SK-N-SH (cell line): ENCODE results near the gene MACROD2.

Experiments used
- ELF1 ChIP-seq: IDR thresholded peaks from 2 replicates; pipeline ENCODE4 v1.4.0; 2012
- EP300 ChIP-seq, 2 experiments: IDR thresholded peaks; 2 replicates each; pipeline versions ENCODE4 v1.4.0 to v1.6.1; 2012; ENCODE audit warnings: borderline replicate concordance in 1 of 2, low read depth in 1 of 2, low read length in 1 of 2
- FOSL2 ChIP-seq: IDR thresholded peaks from 2 replicates; pipeline ENCODE4 v1.4.0; 2012; ENCODE audit warnings: low read depth, mild to moderate bottlenecking, moderate library complexity, borderline replicate concordance
- JUND ChIP-seq: IDR thresholded peaks from 2 replicates; pipeline ENCODE4 v1.4.0; 2012
- MXI1 ChIP-seq: IDR thresholded peaks from 2 replicates; pipeline ENCODE4 v1.6.1; 2012; ENCODE audit warnings: mild to moderate bottlenecking, low read depth, low read length, improper control_type of control experiment
- POLR2AphosphoS5 ChIP-seq: IDR thresholded peaks from 2 replicates; pipeline ENCODE4 v1.6.1; 2012; ENCODE audit warnings: low read depth, low read length
- RFX5 ChIP-seq: IDR thresholded peaks from 2 replicates; pipeline ENCODE4 v1.6.1; 2012; ENCODE audit warnings: mild to moderate bottlenecking, improper control_type of control experiment, low read length
- SMC3 ChIP-seq: IDR thresholded peaks from 2 replicates; pipeline ENCODE4 v1.6.1; 2012; ENCODE audit warnings: low read depth, low read length, improper control_type of control experiment
- TEAD4 ChIP-seq: IDR thresholded peaks from 2 replicates; pipeline ENCODE4 v1.4.0; 2012; ENCODE audit warnings: mild to moderate bottlenecking, borderline replicate concordance; ENCODE audit not compliant: insufficient read depth
- YY1 ChIP-seq: IDR thresholded peaks from 2 replicates; pipeline ENCODE4 v1.4.0; 2012; ENCODE audit warnings: low read depth, mild to moderate bottlenecking
- TF ChIP-seq, protein P1 (sequence below): fragments of 200-600 bp; sonication (generic); IDR thresholded peaks from 2 replicates; pipeline ENCODE4 v1.6.1; 2017; ENCODE audit warnings: antibody characterized with exemption, mild to moderate bottlenecking, moderate library complexity
- TF ChIP-seq, protein P2 (sequence below): IDR thresholded peaks from 2 replicates; pipeline ENCODE4 v1.4.0; 2012; ENCODE audit warnings: low read depth
- TF ChIP-seq, protein P3 (sequence below): IDR thresholded peaks from 2 replicates; pipeline ENCODE4 v1.6.1; 2012; ENCODE audit warnings: mild to moderate bottlenecking, low read depth, low read length, moderate library complexity

DNA sequence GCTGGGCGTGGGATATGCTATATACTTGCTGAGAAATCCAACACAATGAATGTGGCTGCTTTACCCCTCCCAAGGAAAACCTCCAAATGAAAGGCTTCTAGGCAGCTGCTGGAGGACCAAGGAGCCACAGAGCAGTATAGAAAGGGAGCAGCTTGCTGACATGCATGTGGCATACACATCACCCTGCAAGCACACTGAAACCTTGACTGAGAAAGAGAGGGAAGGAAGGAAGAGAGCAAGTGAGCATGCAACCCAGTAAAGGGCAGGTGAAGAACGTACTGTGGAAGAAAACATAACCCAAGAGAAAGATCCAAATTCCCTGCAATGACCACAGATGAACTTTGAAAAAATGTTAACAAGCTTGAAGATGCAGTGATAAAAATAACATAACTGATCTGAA, 2034.9 kb downstream of the MACROD2 start:
- TF ChIP-seq POLR2AphosphoS5 (no peak), JUND (no peak), MXI1 (no peak), FOSL2 (no peak), SMC3 (no peak), TEAD4 (no peak), RFX5 (no peak), ELF1 (no peak), YY1 (no peak), EP300 (IDR thresholded peaks at IDR 0.05; ENCODE audit: borderline replicate concordance in 1 of 2, low read depth in 1 of 2, low read length in 1 of 2) (no peak)
- TF ChIP-seq, protein P1, sequence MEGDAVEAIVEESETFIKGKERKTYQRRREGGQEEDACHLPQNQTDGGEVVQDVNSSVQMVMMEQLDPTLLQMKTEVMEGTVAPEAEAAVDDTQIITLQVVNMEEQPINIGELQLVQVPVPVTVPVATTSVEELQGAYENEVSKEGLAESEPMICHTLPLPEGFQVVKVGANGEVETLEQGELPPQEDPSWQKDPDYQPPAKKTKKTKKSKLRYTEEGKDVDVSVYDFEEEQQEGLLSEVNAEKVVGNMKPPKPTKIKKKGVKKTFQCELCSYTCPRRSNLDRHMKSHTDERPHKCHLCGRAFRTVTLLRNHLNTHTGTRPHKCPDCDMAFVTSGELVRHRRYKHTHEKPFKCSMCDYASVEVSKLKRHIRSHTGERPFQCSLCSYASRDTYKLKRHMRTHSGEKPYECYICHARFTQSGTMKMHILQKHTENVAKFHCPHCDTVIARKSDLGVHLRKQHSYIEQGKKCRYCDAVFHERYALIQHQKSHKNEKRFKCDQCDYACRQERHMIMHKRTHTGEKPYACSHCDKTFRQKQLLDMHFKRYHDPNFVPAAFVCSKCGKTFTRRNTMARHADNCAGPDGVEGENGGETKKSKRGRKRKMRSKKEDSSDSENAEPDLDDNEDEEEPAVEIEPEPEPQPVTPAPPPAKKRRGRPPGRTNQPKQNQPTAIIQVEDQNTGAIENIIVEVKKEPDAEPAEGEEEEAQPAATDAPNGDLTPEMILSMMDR = no peak
- TF ChIP-seq, protein P2, sequence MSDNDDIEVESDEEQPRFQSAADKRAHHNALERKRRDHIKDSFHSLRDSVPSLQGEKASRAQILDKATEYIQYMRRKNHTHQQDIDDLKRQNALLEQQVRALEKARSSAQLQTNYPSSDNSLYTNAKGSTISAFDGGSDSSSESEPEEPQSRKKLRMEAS = no peak
- TF ChIP-seq, protein P3, sequence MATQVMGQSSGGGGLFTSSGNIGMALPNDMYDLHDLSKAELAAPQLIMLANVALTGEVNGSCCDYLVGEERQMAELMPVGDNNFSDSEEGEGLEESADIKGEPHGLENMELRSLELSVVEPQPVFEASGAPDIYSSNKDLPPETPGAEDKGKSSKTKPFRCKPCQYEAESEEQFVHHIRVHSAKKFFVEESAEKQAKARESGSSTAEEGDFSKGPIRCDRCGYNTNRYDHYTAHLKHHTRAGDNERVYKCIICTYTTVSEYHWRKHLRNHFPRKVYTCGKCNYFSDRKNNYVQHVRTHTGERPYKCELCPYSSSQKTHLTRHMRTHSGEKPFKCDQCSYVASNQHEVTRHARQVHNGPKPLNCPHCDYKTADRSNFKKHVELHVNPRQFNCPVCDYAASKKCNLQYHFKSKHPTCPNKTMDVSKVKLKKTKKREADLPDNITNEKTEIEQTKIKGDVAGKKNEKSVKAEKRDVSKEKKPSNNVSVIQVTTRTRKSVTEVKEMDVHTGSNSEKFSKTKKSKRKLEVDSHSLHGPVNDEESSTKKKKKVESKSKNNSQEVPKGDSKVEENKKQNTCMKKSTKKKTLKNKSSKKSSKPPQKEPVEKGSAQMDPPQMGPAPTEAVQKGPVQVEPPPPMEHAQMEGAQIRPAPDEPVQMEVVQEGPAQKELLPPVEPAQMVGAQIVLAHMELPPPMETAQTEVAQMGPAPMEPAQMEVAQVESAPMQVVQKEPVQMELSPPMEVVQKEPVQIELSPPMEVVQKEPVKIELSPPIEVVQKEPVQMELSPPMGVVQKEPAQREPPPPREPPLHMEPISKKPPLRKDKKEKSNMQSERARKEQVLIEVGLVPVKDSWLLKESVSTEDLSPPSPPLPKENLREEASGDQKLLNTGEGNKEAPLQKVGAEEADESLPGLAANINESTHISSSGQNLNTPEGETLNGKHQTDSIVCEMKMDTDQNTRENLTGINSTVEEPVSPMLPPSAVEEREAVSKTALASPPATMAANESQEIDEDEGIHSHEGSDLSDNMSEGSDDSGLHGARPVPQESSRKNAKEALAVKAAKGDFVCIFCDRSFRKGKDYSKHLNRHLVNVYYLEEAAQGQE = no peak
